ENCODE results near the gene LSM7. TPM values are rescaled to one million over a fixed set of nuclear protein-coding genes. Genes with fewer than 3 reads are reported as not detected.

The LSM7 gene
- total and polyA plus RNA-seq, 9 of the 15 experiments (the other 6 are each of a cell fraction or from before 2014, with no cell fraction given): 40.5 to 690 (median 265) TPM

- H3K4me3 ChIP-seq: no peak overlapping the region
- H2AFZ ChIP-seq (ENCODE audit: low read depth, low read length): no peak overlapping the region
- H3K4me1 ChIP-seq (replicated peaks in 1 of 2; ENCODE audit: control insufficient read depth in 2 of 2, insufficient read depth in 2 of 2, low read length in 2 of 2): peaks cover 5 to 78% of the 10 kb centered on the region in 2 experiments; a peak in 3 of 5 replicates
- H4K20me1 ChIP-seq (replicated peaks; ENCODE audit: control insufficient read depth, insufficient read depth, low read length): no peaks in the 10 kb centered on the region
- CTCF ChIA-PET (ENCODE audit: low intra/inter-chr PET ratio): no interaction called here
- ATAC-seq: no peak
- no peak overlapping the region; the same call in 2 of the 3 replicates for H3K27ac ChIP-seq (ENCODE audit: extremely low read depth, low read depth, low read length)
- WGBS (ENCODE audit: insufficient coverage, low coverage, missing lambda C conversion rate): 95% methylated on average over 31 of the region's 33 CpGs
- no peak overlapping the region for H3K4me2 ChIP-seq (ENCODE audit: insufficient read depth, low read length)
- intact Hi-C loops (cut with micrococcal nuclease) (no loop called here), in situ Hi-C loops (cut with MboI) (no loop called here)
- TF ChIP-seq RBFOX2 (IDR thresholded peaks at IDR 0.05; ENCODE audit: low read depth, low read length): 0 out of 2 replicates have a peak, but pooled peaks have one; percentile 11
- TF ChIP-seq THAP12 (CRISPR knock-in tag; IDR thresholded peaks at IDR 0.05): 0 out of 2 replicates have a peak, but pooled peaks have one; percentile 5
- no peak for TF ChIP-seq NR2F6 (CRISPR knock-in tag; IDR thresholded peaks at IDR 0.05)
- 0 out of 2 replicates have a peak, but pooled peaks have one; percentile 9 for TF ChIP-seq MAX (CRISPR knock-in tag; IDR thresholded peaks at IDR 0.05)
- peak; percentile 46; the same call in 1 of the 2 replicates for TF ChIP-seq MED1 (CRISPR knock-in tag; IDR thresholded peaks at IDR 0.05; ENCODE audit: borderline replicate concordance)
- TF ChIP-seq ZNF398 (CRISPR knock-in tag; IDR thresholded peaks at IDR 0.05): no peak
- TF ChIP-seq SPI1 (IDR thresholded peaks at IDR 0.05; ENCODE audit: borderline replicate concordance, low read depth, low read length): no peak
- H3K27me3 ChIP-seq (ENCODE audit: control insufficient read depth in 2 of 2, insufficient read depth in 2 of 2, low read length in 2 of 2): no peaks in the 10 kb centered on the region
- FAIRE-seq: no peak
- no TSS peak for BruUV-seq (replicated peaks)
- H3K9me3 ChIP-seq (replicated peaks; ENCODE audit: control insufficient read depth, insufficient read depth, low read depth, low read length): peaks cover 2% of the 10 kb centered on the region
- H3K79me2 ChIP-seq (ENCODE audit: control insufficient read depth, insufficient read depth, low read length): peaks cover 50% of the 10 kb centered on the region
- no peaks in the 10 kb centered on the region for H3K9me1 ChIP-seq (ENCODE audit: control insufficient read depth, insufficient read depth, low read length)
- POLR2A ChIA-PET: no interaction called here
- H3K9ac ChIP-seq (ENCODE audit: insufficient read depth in 1 of 2, low read depth in 2 of 2, low read length in 2 of 2): peak overlapping the region in 1 of 2 experiments; percentile 45; a peak in 1 of 4 replicates
- H3K36me3 ChIP-seq (ENCODE audit: control insufficient read depth, insufficient read depth, low read length): peaks cover 42% of the 10 kb centered on the region; the same call in 2 of the 3 replicates
- DNase-seq (ENCODE audit: extremely low read depth in 1 of 4, low spot score in 3 of 4): no peak
Observed at GRCh38 chr19:2336528-2337328, 8.3 kb upstream of the LSM7 start.

Data from K562 (cell line).